GM12801 (cell line): ENCODE data around the gene STIM1.

Experiments used
- CTCF ChIP-seq: IDR thresholded peaks from one replicate; pipeline ENCODE4 v1.5.1; 2011; ENCODE audit warnings: control low read depth; ENCODE audit not compliant: insufficient read length; ENCODE audit errors: extremely low read depth

STIM1 gene

GRCh38 chr11:3982431-3982830 lies 127.0 kb downstream of the STIM1 start:
- TF ChIP-seq CTCF = no peak

DNA sequence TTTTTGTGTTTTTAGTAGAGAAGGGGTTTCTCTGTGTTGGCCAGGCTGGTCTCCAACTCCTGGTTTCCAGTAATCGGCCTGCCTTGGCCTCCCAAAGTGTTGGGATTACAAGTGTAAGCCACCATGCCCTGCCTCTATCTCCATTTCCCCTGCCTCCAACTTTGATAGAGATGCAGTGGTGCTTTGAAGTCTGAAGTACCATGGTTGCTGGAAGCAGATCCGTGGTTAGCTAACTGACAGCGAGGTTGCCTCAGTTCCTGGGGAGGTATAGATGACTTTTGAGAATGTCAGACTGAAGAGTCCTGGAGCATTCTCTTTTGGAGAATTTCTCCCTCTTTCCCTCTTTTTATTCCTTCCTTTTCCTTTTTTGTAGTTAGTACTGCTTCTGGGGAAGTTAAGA lies 127.6 kb downstream of the STIM1 start:
- no peak for TF ChIP-seq CTCF

DNA sequence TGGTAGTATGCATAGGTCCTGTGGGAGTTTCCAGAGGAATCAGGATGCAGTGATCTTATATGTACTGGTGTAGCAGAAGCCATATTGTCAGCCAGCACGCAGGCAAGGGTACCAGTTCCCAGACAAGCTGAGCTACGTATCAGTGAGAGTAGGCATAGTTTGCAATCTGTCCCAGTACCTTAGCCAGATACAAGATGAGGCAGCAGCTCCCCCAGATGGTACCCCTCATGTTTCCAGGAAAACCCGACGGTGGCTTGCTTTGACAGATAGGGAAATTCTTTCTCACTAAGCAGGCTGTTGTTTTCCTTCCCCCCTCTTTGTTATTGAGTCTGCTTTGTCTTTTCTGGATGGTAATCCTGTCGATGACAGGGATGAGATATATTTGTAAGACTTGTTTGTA lies 129.4 kb downstream of the STIM1 start:
- TF ChIP-seq CTCF = no peak

- TF ChIP-seq CTCF = no peak
Measured at GRCh38 chr11:3985631-3986030, 130.2 kb downstream of the STIM1 start.

DNA sequence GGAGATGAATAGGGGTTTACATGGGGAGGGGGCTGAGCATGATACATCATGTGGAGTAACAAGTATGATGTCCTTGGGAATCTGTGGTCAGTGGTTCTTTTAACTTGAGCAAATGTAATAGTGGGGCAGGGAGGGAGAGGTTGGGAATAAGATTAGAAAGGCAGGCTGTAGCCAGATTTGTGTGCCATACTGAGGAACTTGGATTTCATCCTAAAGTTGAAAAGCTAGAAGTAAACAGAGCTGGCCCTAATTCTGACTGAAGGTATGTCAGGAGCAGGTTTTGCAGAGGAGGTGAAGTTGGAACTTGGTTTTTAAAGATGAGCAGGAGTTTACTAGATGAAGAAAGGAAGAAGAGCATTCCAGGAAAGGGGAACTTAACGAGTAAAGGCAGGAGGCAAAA lies 130.8 kb downstream of the STIM1 start:
- no peak for TF ChIP-seq CTCF

DNA sequence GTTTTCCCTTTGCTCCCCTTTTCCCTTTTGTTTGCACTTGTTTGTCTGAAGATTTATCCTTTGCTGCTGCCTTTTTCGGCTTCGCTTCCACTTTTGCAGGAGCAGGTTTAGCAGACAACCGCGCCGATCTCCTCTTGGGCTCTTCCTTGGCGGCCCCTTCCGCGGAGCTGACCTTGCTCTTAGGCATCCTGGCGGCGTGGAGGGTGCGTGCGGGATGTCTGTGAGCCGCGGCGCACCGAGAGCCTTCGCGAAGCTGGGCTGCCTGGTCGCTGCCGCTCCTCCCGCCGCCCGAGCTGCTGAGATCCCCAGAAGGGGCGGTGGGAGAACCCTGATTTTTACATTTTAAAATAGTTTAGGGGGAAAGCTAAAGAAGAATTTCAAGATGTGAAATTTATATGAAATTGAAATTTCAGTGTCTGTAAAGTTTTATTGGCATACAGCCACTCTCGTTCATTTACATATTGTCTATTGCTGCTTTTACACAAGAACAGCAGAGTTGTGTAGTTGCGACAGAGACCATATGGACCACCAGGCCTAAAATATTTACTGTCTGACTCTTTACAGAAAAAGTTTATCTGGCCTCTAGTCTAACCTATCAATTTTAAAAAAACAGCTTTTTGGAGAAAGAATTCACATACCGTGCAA lies 133.9 kb downstream of the STIM1 start:
- TF ChIP-seq CTCF = no peak

- TF ChIP-seq CTCF = no peak
Measured at GRCh38 chr11:3989921-3990290, 134.4 kb downstream of the STIM1 start.
